Glomerular endothelial cell (primary cell): Measurements from ENCODE around the gene ABHD14A. TPM values are rescaled to one million over a fixed set of nuclear protein-coding genes. Genes with fewer than 3 reads are reported as not detected.

Experiments
- total RNA-seq: library from RNA; depleted of rRNA; stranded (reverse); fragments of >200 nt; gene quantifications from 2 replicates; pipeline ENCODE4 v1.2.3, GENCODE V29; 2015

The ABHD14A gene
- total RNA-seq, 1 donor from 2014 or later, result 13.5 TPM

Other genes with a start within 250 kb of the ABHD14A start
- gene IQCF6, start 195.8 kb upstream of the ABHD14A start, total RNA-seq, result not detected in 2 replicates
- not detected in 2 replicates for gene IQCF2, start 113.4 kb upstream of the ABHD14A start, total RNA-seq
- not detected in 2 replicates for gene IQCF5, start 99.5 kb upstream of the ABHD14A start, total RNA-seq
- not detected in 2 replicates for gene IQCF1, start 71.7 kb upstream of the ABHD14A start, total RNA-seq
- 13.5 and 17.2 TPM in 2 replicates for gene RRP9, start 33.2 kb upstream of the ABHD14A start, total RNA-seq
- gene PARP3, start 32.7 kb upstream of the ABHD14A start, total RNA-seq, result 11.7 and 12.8 TPM in 2 replicates
- 0.06 TPM in 1 of 2 replicates, not detected in the other for gene GPR62, start 19.7 kb upstream of the ABHD14A start, total RNA-seq
- 62.7 and 65.7 TPM in 2 replicates for gene PCBP4, start 7.6 kb upstream of the ABHD14A start, total RNA-seq
- gene ABHD14B, start 1.0 kb upstream of the ABHD14A start, total RNA-seq, result 29.8 and 31.8 TPM in 2 replicates
- gene ACY1, start 8.5 kb downstream of the ABHD14A start, total RNA-seq, result 24.2 and 32.0 TPM in 2 replicates
- 1,365 and 2,409 TPM in 2 replicates for gene RPL29, start 20.8 kb downstream of the ABHD14A start, total RNA-seq
- 20.2 and 23.8 TPM in 2 replicates for gene DUSP7, start 81.5 kb downstream of the ABHD14A start, total RNA-seq
- 2.7 and 4.7 TPM in 2 replicates for gene POC1A, start 179.4 kb downstream of the ABHD14A start, total RNA-seq
- 69.8 and 72.6 TPM in 2 replicates for gene ALAS1, start 223.1 kb downstream of the ABHD14A start, total RNA-seq